ENCODE data around the gene GRID1. TPM values are rescaled to one million over a fixed set of nuclear protein-coding genes. Genes with fewer than 3 reads are reported as not detected.

Gene GRID1
- total RNA-seq, 3 donors from 2014 or later = 0.61 to 1.9 (median 0.87) TPM

DNA sequence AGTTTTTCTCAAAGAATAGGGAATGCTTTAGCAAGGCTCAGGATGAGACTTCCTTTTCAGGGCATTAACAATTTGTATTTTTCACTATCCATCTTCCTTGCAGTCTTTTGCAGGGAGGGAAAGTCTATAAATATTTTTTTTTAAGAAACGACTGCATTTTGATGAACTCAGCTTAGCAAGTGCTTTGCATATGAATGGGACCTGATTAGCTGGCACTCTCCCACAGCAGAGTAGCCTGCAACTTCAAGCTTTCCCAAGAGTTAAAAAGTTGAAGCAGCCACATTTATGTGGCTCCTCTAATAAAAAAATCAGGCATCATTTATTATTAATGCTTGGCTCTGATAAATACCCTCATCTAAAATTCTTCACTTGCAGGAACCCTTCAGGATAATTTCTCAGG is 134.0 kb downstream of the GRID1 start:
- Histone ChIP-seq H3K4me3 (no peak overlapping the region), H3K9me3 (no peaks in the 10 kb centered on the region), H3K4me1 (ENCODE audit: low read depth) (no peaks in the 10 kb centered on the region), H3K36me3 (ENCODE audit: low read depth) (no peaks in the 10 kb centered on the region)
- intact Hi-C loops (cut with DNase I, micrococcal nuclease) = no loop called here
- no peak for DNase-seq
- ATAC-seq = no peak
- TF ChIP-seq, protein P1, sequence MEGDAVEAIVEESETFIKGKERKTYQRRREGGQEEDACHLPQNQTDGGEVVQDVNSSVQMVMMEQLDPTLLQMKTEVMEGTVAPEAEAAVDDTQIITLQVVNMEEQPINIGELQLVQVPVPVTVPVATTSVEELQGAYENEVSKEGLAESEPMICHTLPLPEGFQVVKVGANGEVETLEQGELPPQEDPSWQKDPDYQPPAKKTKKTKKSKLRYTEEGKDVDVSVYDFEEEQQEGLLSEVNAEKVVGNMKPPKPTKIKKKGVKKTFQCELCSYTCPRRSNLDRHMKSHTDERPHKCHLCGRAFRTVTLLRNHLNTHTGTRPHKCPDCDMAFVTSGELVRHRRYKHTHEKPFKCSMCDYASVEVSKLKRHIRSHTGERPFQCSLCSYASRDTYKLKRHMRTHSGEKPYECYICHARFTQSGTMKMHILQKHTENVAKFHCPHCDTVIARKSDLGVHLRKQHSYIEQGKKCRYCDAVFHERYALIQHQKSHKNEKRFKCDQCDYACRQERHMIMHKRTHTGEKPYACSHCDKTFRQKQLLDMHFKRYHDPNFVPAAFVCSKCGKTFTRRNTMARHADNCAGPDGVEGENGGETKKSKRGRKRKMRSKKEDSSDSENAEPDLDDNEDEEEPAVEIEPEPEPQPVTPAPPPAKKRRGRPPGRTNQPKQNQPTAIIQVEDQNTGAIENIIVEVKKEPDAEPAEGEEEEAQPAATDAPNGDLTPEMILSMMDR (IDR thresholded peaks at IDR 0.05) = no peak

- Histone ChIP-seq H3K4me1 (ENCODE audit: low read depth) (no peaks in the 10 kb centered on the region), H3K4me3 (no peak overlapping the region), H3K9me3 (no peaks in the 10 kb centered on the region), H3K36me3 (ENCODE audit: low read depth) (no peaks in the 10 kb centered on the region)
- DNase-seq (no peak), ATAC-seq (no peak)
- intact Hi-C loops (cut with DNase I, micrococcal nuclease) = no loop called here
- TF ChIP-seq, protein P1 (IDR thresholded peaks at IDR 0.05) = no peak
Measured at GRCh38 chr10:86231796-86232560, 134.6 kb downstream of the GRID1 start.

GRCh38 chr10:86230557-86231180 is 135.9 kb downstream of the GRID1 start:
- Histone ChIP-seq H3K4me1 (ENCODE audit: low read depth) (no peaks in the 10 kb centered on the region), H3K36me3 (ENCODE audit: low read depth) (no peaks in the 10 kb centered on the region), H3K4me3 (no peak overlapping the region), H3K9me3 (no peaks in the 10 kb centered on the region)
- DNase-seq (peak in 1 of 3 donors; percentile 24), ATAC-seq (no peak)
- TF ChIP-seq, protein P1 (IDR thresholded peaks at IDR 0.05) = no peak
- intact Hi-C loops (cut with DNase I, micrococcal nuclease) = no loop called here

DNA sequence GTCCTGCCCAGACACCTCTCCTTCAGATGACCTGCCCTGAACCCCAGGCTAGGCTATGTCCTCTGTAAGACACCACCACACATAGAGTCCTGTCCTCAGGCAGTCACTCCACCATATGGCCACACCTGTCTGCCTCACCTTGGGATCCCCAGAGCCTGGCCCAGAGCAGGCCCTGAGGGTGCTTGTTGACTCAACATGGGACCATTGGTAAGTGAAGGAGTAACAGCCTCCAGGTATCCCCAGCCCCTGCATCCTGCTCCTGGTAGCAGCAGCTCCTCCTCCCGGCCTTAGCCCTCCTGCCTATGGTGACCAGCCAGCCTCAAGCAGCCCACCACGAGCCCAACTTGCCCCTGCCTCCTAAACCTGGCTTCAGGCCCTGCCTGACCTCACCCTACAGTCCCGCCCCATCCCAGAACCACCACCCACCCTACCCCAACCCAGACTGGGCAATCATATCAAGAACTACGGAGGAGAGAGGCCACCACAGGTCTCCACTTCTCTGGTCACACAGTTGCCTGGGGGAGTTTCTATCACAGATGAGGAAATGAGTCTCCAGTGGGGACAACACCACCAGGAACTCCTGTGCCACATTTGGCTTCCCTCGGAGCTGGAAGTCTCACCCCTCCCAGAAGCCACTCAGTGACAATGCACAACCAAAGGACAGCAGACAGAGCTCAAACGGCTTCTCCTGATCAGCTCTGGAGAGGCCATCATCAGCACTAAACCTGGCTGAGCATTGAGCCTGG is 136.6 kb downstream of the GRID1 start:
- Histone ChIP-seq H3K4me1 (ENCODE audit: low read depth) (no peaks in the 10 kb centered on the region), H3K4me3 (no peak overlapping the region), H3K36me3 (ENCODE audit: low read depth) (no peaks in the 10 kb centered on the region), H3K9me3 (no peaks in the 10 kb centered on the region)
- TF ChIP-seq, protein P1 (IDR thresholded peaks at IDR 0.05) = no peak
- no peak for ATAC-seq
- intact Hi-C loops (cut with DNase I, micrococcal nuclease) = no loop called here
- no peak for DNase-seq

DNA sequence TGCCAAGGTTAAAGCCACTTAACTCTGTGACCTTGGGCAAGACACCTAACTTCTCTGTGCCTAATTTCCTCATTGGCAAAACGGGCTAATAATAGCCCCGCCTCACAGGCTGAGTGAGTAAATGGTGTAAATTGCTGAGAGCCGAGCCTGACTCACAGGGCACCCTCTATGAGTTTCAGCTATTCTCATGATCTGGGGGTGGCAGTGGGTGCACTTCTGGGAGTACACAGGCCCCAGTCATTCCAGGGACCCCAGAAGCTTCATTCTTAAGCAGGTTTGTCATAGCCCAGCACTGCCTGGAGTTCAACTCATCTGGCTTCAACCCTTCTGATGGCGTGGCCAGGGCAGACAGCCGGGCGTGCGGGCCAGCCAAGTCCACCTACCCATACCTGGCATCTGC is 137.2 kb downstream of the GRID1 start:
- ATAC-seq (no peak), DNase-seq (no peak)
- TF ChIP-seq, protein P1 (IDR thresholded peaks at IDR 0.05) = no peak
- Histone ChIP-seq H3K4me1 (ENCODE audit: low read depth) (no peaks in the 10 kb centered on the region), H3K9me3 (no peaks in the 10 kb centered on the region), H3K4me3 (no peak overlapping the region), H3K36me3 (ENCODE audit: low read depth) (no peaks in the 10 kb centered on the region)
- intact Hi-C loops (cut with DNase I, micrococcal nuclease) = no loop called here
